H9 (cell line): Measurements from ENCODE around the gene CALHM3. TPM values are rescaled to one million over a fixed set of nuclear protein-coding genes. Genes with fewer than 3 reads are reported as not detected.

Experiments used
- DNase-seq: peaks from one replicate; pipeline ENCODE4 v3.0.0-alpha.2; 2017
- H2AFZ ChIP-seq: one replicate; pipeline ENCODE4 v1.6.1; 2013; ENCODE audit warnings: mild to moderate bottlenecking, low read length, control low read depth, moderate library complexity
- H2AK5ac ChIP-seq: 2 replicates; pipeline ENCODE4 v1.6.1; 2013; ENCODE audit warnings: low read length, control low read depth, mixed read lengths; ENCODE audit not compliant: insufficient read length
- H2BK120ac ChIP-seq: one replicate; pipeline ENCODE4 v1.6.1; 2013; ENCODE audit warnings: low read depth, mild to moderate bottlenecking, low read length, control low read depth, inconsistent platforms; ENCODE audit not compliant: poor library complexity, severe bottlenecking
- H2BK12ac ChIP-seq: 2 replicates; pipeline ENCODE4 v1.6.1; 2013; ENCODE audit warnings: low read length, control low read depth, mixed read lengths, low read depth; ENCODE audit not compliant: insufficient read length
- H2BK15ac ChIP-seq: 2 replicates; pipeline ENCODE4 v1.6.1; 2013; ENCODE audit warnings: low read depth, low read length, control low read depth
- H2BK20ac ChIP-seq: one replicate; pipeline ENCODE4 v1.6.1; 2013; ENCODE audit warnings: low read depth, mild to moderate bottlenecking, low read length, control low read depth, inconsistent platforms; ENCODE audit not compliant: poor library complexity, severe bottlenecking
- H2BK5ac ChIP-seq: 2 replicates; pipeline ENCODE4 v1.6.1; 2013; ENCODE audit warnings: low read length, control low read depth, mixed read lengths; ENCODE audit not compliant: insufficient read length
- H3K14ac ChIP-seq: 2 replicates; pipeline ENCODE4 v1.6.1; 2013; ENCODE audit warnings: low read length, control low read depth; ENCODE audit not compliant: insufficient read depth
- H3K18ac ChIP-seq: 2 replicates; pipeline ENCODE4 v1.6.1; 2013; ENCODE audit warnings: low read depth, mild to moderate bottlenecking, mixed read lengths, low read length, control low read depth; ENCODE audit not compliant: insufficient read length
- H3K23ac ChIP-seq: 2 replicates; pipeline ENCODE4 v1.6.1; 2013; ENCODE audit warnings: low read length, control low read depth, mixed read lengths, low read depth; ENCODE audit not compliant: insufficient read length
- H3K23me2 ChIP-seq: 2 replicates; pipeline ENCODE4 v1.6.1; 2013; ENCODE audit warnings: low read depth, mild to moderate bottlenecking, mixed read lengths, low read length, control low read depth; ENCODE audit not compliant: insufficient read length, poor library complexity, severe bottlenecking
- H3K27ac ChIP-seq: 2 replicates; pipeline ENCODE4 v1.5.1; 2013; ENCODE audit warnings: low read length, control low read depth, mixed read lengths, low read depth; ENCODE audit not compliant: insufficient read length
- H3K27me3 ChIP-seq: 2 replicates; pipeline ENCODE4 v1.6.1; 2013; ENCODE audit warnings: low read length, control low read depth, inconsistent platforms; ENCODE audit not compliant: insufficient read depth
- H3K4ac ChIP-seq: 2 replicates; pipeline ENCODE4 v1.6.1; 2013; ENCODE audit warnings: low read depth, mild to moderate bottlenecking, control low read depth, inconsistent platforms, low read length, moderate library complexity
- H3K4me1 ChIP-seq: 2 replicates; pipeline ENCODE4 v1.6.1; 2013; ENCODE audit warnings: low read length, control low read depth, inconsistent platforms; ENCODE audit not compliant: insufficient read depth
- H3K4me2 ChIP-seq: 2 replicates; pipeline ENCODE4 v1.6.1; 2013; ENCODE audit warnings: low read length, control low read depth, mixed read lengths; ENCODE audit not compliant: insufficient read length, insufficient read depth
- H3K56ac ChIP-seq: 2 replicates; pipeline ENCODE4 v1.6.1; 2013; ENCODE audit warnings: low read depth, mild to moderate bottlenecking, mixed read lengths, low read length, control low read depth; ENCODE audit not compliant: insufficient read length
- H3K79me1 ChIP-seq: 2 replicates; pipeline ENCODE4 v1.6.1; 2013; ENCODE audit warnings: low read depth, mild to moderate bottlenecking, moderate library complexity, low read length, control low read depth, inconsistent platforms; ENCODE audit not compliant: insufficient read depth, poor library complexity, severe bottlenecking
- H3K79me2 ChIP-seq: 2 replicates; pipeline ENCODE4 v1.6.1; 2013; ENCODE audit warnings: low read length, control low read depth, inconsistent platforms; ENCODE audit not compliant: insufficient read depth
- H3K9ac ChIP-seq: 2 replicates; pipeline ENCODE4 v1.6.1; 2013; ENCODE audit warnings: low read length, control low read depth, mixed read lengths; ENCODE audit not compliant: insufficient read length; ENCODE audit errors: extremely low read depth
- H3K9me3 ChIP-seq: one replicate; pipeline ENCODE4 v1.6.1; 2013; ENCODE audit warnings: low read depth, low read length, inconsistent platforms; ENCODE audit not compliant: control insufficient read depth
- H3T11ph ChIP-seq: one replicate; pipeline ENCODE4 v1.6.1; 2013; ENCODE audit warnings: mild to moderate bottlenecking, low read length, control low read depth, inconsistent platforms
- H4K20me1 ChIP-seq: one replicate; pipeline ENCODE4 v1.6.1; 2013; ENCODE audit not compliant: control insufficient read depth, insufficient read length, insufficient read depth
- H4K5ac ChIP-seq: 2 replicates; pipeline ENCODE4 v1.6.1; 2013; ENCODE audit warnings: low read depth, mild to moderate bottlenecking, mixed read lengths, low read length, control low read depth; ENCODE audit not compliant: insufficient read length
- H4K8ac ChIP-seq: replicated peaks from 2 replicates; pipeline ENCODE4 v1.6.1; 2013; ENCODE audit warnings: low read length, control low read depth, mixed read lengths, low read depth; ENCODE audit not compliant: insufficient read length
- H4K91ac ChIP-seq: 2 replicates; pipeline ENCODE4 v1.6.1; 2013; ENCODE audit warnings: low read depth, mild to moderate bottlenecking, moderate library complexity, mixed read lengths, low read length, control low read depth; ENCODE audit not compliant: insufficient read length
- H3K27ac Mint-ChIP-seq, 3 experiments: 2 replicates in 2 of 3; 3 replicates in 1 of 3; pipeline ENCODE4 v1.8.0; 2020 to 2021; ENCODE audit warnings: mixed read lengths in 3 of 3, mild to moderate bottlenecking in 1 of 3, moderate library complexity in 1 of 3
- H3K27me3 Mint-ChIP-seq: 2 replicates; pipeline ENCODE4 v1.8.0; 2021; ENCODE audit warnings: low read depth, mild to moderate bottlenecking, moderate library complexity, mixed read lengths
- H3K36me3 Mint-ChIP-seq, 3 experiments: 2 replicates in 2 of 3; 3 replicates in 1 of 3; pipeline ENCODE4 v1.8.0; 2020 to 2021; ENCODE audit warnings: low read depth in 3 of 3, mixed read lengths in 3 of 3; ENCODE audit not compliant: insufficient read depth in 1 of 3
- H3K4me1 Mint-ChIP-seq, 2 experiments: 2 replicates each; pipeline ENCODE4 v1.8.0; 2020; ENCODE audit warnings: mixed read lengths in 2 of 2
- H3K4me3 Mint-ChIP-seq, 2 experiments: 2 replicates in 1 of 2; 3 replicates in 1 of 2; pipeline ENCODE4 v1.8.0; 2020 to 2021; ENCODE audit warnings: mild to moderate bottlenecking in 2 of 2, mixed read lengths in 2 of 2, moderate library complexity in 1 of 2
- H3K9me3 Mint-ChIP-seq, 2 experiments: 2 replicates in 1 of 2; 3 replicates in 1 of 2; pipeline ENCODE4 v1.8.0; 2020; ENCODE audit warnings: mild to moderate bottlenecking in 2 of 2, mixed read lengths in 2 of 2, moderate library complexity in 1 of 2
- CTCF ChIP-seq: fragments of 200-600 bp; sonication (generic); conservative IDR thresholded peaks from 3 replicates; pipeline ENCODE4 v1.8.0; 2021; ENCODE audit warnings: antibody characterized with exemption, mild to moderate bottlenecking
- WGBS: extraction: QIAGEN DNeasy Blood & Tissue Kit; methylation state at CpG from one replicate; pipeline ENCODE4 v1.1.7; 2013; ENCODE audit warnings: missing lambda C conversion rate, low lambda C conversion rate, mixed read lengths; ENCODE audit not compliant: insufficient read length; ENCODE audit errors: extremely low coverage; 5-methylcytosine and 5-hydroxymethylcytosine counted together
- total RNA-seq: library from RNA; stranded (reverse); gene quantifications from 2 replicates; pipeline ENCODE4 v1.2.1, GENCODE V29; 2021

Gene CALHM3
- total RNA-seq, 1 experiment from 2014 or later, result not detected

GRCh38 chr10:103519798-103520197, 40.8 kb upstream of the CALHM3 start:
- H2BK120ac ChIP-seq, result no peak overlapping the region
- H2BK5ac ChIP-seq, result no peak overlapping the region
- H3K9ac ChIP-seq, result no peak overlapping the region
- H3K23me2 ChIP-seq, result no peaks in the 10 kb centered on the region
- H3K56ac ChIP-seq, result no peak overlapping the region
- H2BK15ac ChIP-seq, result no peak overlapping the region
- no peaks in the 10 kb centered on the region for H3K27me3 Mint-ChIP-seq
- H2AFZ ChIP-seq, result no peak overlapping the region
- H2BK20ac ChIP-seq, result no peak overlapping the region
- no peaks in the 10 kb centered on the region for H3K79me2 ChIP-seq
- H4K20me1 ChIP-seq, result no peaks in the 10 kb centered on the region
- H3K4me1 Mint-ChIP-seq, result peaks cover 13 to 14% of the 10 kb centered on the region in 2 experiments
- no peaks in the 10 kb centered on the region; the same call in 1 of the 2 replicates for H3K4me1 ChIP-seq
- no peaks in the 10 kb centered on the region for H3K9me3 ChIP-seq
- H3K18ac ChIP-seq, result no peak overlapping the region
- H3T11ph ChIP-seq, result no peak overlapping the region
- no peak overlapping the region for H3K4me3 Mint-ChIP-seq
- no peak overlapping the region for H4K8ac ChIP-seq
- H4K5ac ChIP-seq, result no peak overlapping the region
- H3K79me1 ChIP-seq, result no peaks in the 10 kb centered on the region
- H4K91ac ChIP-seq, result no peak overlapping the region
- H3K36me3 Mint-ChIP-seq, result no peaks in the 10 kb centered on the region
- no peak overlapping the region for H3K4me2 ChIP-seq
- H2AK5ac ChIP-seq, result no peak overlapping the region
- H2BK12ac ChIP-seq, result no peak overlapping the region
- H3K4ac ChIP-seq, result no peak overlapping the region
- no peak overlapping the region for H3K27ac ChIP-seq
- H3K14ac ChIP-seq, result no peak overlapping the region
- no peak for DNase-seq
- no peak for TF ChIP-seq CTCF
- WGBS, result no CpG with 5 or more reads among the region's 4 CpGs
- H3K27me3 ChIP-seq, result no peaks in the 10 kb centered on the region
- peaks cover under 1 to 6% of the 10 kb centered on the region in 2 experiments; a peak in 3 of 5 replicates for H3K9me3 Mint-ChIP-seq
- no peak overlapping the region for H3K23ac ChIP-seq
- H3K27ac Mint-ChIP-seq, result no peak overlapping the region; a peak in 1 of 7 replicates
